ENCODE results near the gene TRAPPC10. TPM values are rescaled to one million over a fixed set of nuclear protein-coding genes. Genes with fewer than 3 reads are reported as not detected.

The TRAPPC10 gene
- total RNA-seq, 1 donor from 2014 or later = 48.4 TPM

GRCh38 chr21:44013380-44014088, 1.4 kb downstream of the TRAPPC10 start:
- H3K36me3 Mint-ChIP-seq (ENCODE audit: unreplicated experiment) = peaks cover under 1% of the 10 kb centered on the region
- peak overlapping the region; percentile 86 for H3K27ac Mint-ChIP-seq (ENCODE audit: unreplicated experiment)
- peaks cover 8% of the 10 kb centered on the region for H3K27me3 Mint-ChIP-seq (ENCODE audit: unreplicated experiment)
- peak overlapping the region; percentile 92 for H3K4me3 Mint-ChIP-seq (ENCODE audit: unreplicated experiment)
- H3K4me1 Mint-ChIP-seq (ENCODE audit: low read depth, unreplicated experiment) = peaks cover 20% of the 10 kb centered on the region
- DNase-seq = no peak
- peaks cover 7% of the 10 kb centered on the region for H3K9me3 Mint-ChIP-seq (ENCODE audit: unreplicated experiment)
- TF ChIP-seq, protein P1, sequence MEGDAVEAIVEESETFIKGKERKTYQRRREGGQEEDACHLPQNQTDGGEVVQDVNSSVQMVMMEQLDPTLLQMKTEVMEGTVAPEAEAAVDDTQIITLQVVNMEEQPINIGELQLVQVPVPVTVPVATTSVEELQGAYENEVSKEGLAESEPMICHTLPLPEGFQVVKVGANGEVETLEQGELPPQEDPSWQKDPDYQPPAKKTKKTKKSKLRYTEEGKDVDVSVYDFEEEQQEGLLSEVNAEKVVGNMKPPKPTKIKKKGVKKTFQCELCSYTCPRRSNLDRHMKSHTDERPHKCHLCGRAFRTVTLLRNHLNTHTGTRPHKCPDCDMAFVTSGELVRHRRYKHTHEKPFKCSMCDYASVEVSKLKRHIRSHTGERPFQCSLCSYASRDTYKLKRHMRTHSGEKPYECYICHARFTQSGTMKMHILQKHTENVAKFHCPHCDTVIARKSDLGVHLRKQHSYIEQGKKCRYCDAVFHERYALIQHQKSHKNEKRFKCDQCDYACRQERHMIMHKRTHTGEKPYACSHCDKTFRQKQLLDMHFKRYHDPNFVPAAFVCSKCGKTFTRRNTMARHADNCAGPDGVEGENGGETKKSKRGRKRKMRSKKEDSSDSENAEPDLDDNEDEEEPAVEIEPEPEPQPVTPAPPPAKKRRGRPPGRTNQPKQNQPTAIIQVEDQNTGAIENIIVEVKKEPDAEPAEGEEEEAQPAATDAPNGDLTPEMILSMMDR (IDR thresholded peaks at IDR 0.05; ENCODE audit: partially characterized antibody, unreplicated experiment) = no peak

DNA sequence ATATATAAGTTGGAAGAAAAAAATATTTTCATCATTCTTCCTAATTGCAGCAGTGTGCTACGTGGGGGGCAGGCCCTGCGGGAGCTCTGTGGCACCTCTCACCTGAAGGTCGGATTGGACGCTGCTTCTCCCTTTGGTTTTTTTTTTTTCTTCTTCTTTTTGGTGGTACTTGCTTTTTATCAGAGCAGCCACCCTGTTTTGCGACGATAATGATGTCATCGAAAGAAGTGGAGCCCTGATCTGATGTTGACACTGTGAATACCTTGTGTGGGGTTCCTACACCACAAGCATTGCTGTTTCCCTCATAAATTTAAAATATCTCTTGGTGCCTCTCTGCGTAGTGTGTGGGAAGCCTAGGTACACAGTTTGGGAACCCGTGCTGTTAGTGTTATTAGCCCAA, 5.5 kb downstream of the TRAPPC10 start:
- Mint-ChIP-seq H3K4me3 (ENCODE audit: unreplicated experiment) (no peak overlapping the region), H3K9me3 (ENCODE audit: unreplicated experiment) (peaks cover 3% of the 10 kb centered on the region), H3K36me3 (ENCODE audit: unreplicated experiment) (no peaks in the 10 kb centered on the region), H3K27me3 (ENCODE audit: unreplicated experiment) (peaks cover 3% of the 10 kb centered on the region), H3K4me1 (ENCODE audit: low read depth, unreplicated experiment) (peaks cover 34% of the 10 kb centered on the region), H3K27ac (ENCODE audit: unreplicated experiment) (no peak overlapping the region)
- no peak for DNase-seq
- TF ChIP-seq, protein P1 (IDR thresholded peaks at IDR 0.05; ENCODE audit: partially characterized antibody, unreplicated experiment) = no peak

- Mint-ChIP-seq H3K4me3 (ENCODE audit: unreplicated experiment) (no peak overlapping the region), H3K27ac (ENCODE audit: unreplicated experiment) (no peak overlapping the region), H3K27me3 (ENCODE audit: unreplicated experiment) (peaks cover 1% of the 10 kb centered on the region), H3K9me3 (ENCODE audit: unreplicated experiment) (peaks cover 3% of the 10 kb centered on the region), H3K4me1 (ENCODE audit: low read depth, unreplicated experiment) (peaks cover 33% of the 10 kb centered on the region), H3K36me3 (ENCODE audit: unreplicated experiment) (no peaks in the 10 kb centered on the region)
- TF ChIP-seq, protein P1 (IDR thresholded peaks at IDR 0.05; ENCODE audit: partially characterized antibody, unreplicated experiment) = no peak
- no peak for DNase-seq
Measured at GRCh38 chr21:44018127-44018526, 6.0 kb downstream of the TRAPPC10 start.

- no peaks in the 10 kb centered on the region for H3K27me3 Mint-ChIP-seq (ENCODE audit: unreplicated experiment)
- H3K4me3 Mint-ChIP-seq (ENCODE audit: unreplicated experiment) = no peak overlapping the region
- peaks cover 1% of the 10 kb centered on the region for H3K9me3 Mint-ChIP-seq (ENCODE audit: unreplicated experiment)
- DNase-seq = no peak
- no peaks in the 10 kb centered on the region for H3K36me3 Mint-ChIP-seq (ENCODE audit: unreplicated experiment)
- TF ChIP-seq, protein P1 (IDR thresholded peaks at IDR 0.05; ENCODE audit: partially characterized antibody, unreplicated experiment) = no peak
- H3K4me1 Mint-ChIP-seq (ENCODE audit: low read depth, unreplicated experiment) = peaks cover 25% of the 10 kb centered on the region
- no peak overlapping the region for H3K27ac Mint-ChIP-seq (ENCODE audit: unreplicated experiment)
Measured at GRCh38 chr21:44018813-44019567, 6.9 kb downstream of the TRAPPC10 start.

GRCh38 chr21:44019568-44019958, 7.5 kb downstream of the TRAPPC10 start:
- Mint-ChIP-seq H3K4me3 (ENCODE audit: unreplicated experiment) (no peak overlapping the region), H3K4me1 (ENCODE audit: low read depth, unreplicated experiment) (peaks cover 22% of the 10 kb centered on the region), H3K27me3 (ENCODE audit: unreplicated experiment) (no peaks in the 10 kb centered on the region), H3K9me3 (ENCODE audit: unreplicated experiment) (no peaks in the 10 kb centered on the region), H3K36me3 (ENCODE audit: unreplicated experiment) (no peaks in the 10 kb centered on the region), H3K27ac (ENCODE audit: unreplicated experiment) (no peak overlapping the region)
- TF ChIP-seq, protein P1 (IDR thresholded peaks at IDR 0.05; ENCODE audit: partially characterized antibody, unreplicated experiment) = no peak
- DNase-seq = no peak
